ENCODE measurements around the gene ELOF1.

- TF ChIP-seq BACH2 (CRISPR knock-in tag; IDR thresholded peaks at IDR 0.05; ENCODE audit: borderline replicate concordance) (no peak), ZNF565 (CRISPR knock-in tag; conservative IDR thresholded peaks at IDR 0.05; ENCODE audit: low read depth) (no peak)
Observed at GRCh38 chr19:11577451-11578257, 18.6 kb upstream of the ELOF1 start, which contains the start of gene ACP5.

Measured in SK-N-SH treated with all-trans-retinoic acid at 6 μM for 48 hours (cell line).